A673 (cell line): Measurements from ENCODE around the gene RAP1GAP2.

Experiments
- CTCF ChIP-seq: fragments of 300-800, 200-600 bp; sonication (generic); conservative IDR thresholded peaks from 2 replicates; pipeline ENCODE4 v1.5.1; 2017; ENCODE audit warnings: low read depth, mild to moderate bottlenecking, antibody characterized with exemption, low read length, moderate library complexity, mixed read lengths
- EZH2 ChIP-seq: fragments of 200-600 bp; sonication (generic); IDR thresholded peaks from 2 replicates; pipeline ENCODE4 v1.6.1; 2017; ENCODE audit warnings: borderline replicate concordance, low read depth, mild to moderate bottlenecking, mixed read lengths, antibody characterized with exemption, low read length; ENCODE audit not compliant: poor library complexity, severe bottlenecking

GRCh38 chr17:2955931-2956582 is 159.8 kb downstream of the RAP1GAP2 start:
- TF ChIP-seq EZH2 = no peak
- TF ChIP-seq CTCF = no peak
